Transverse colon (tissue), 4 donors: Measurements from ENCODE around the gene LTA. TPM values are rescaled to one million over a fixed set of nuclear protein-coding genes. Genes with fewer than 3 reads are reported as not detected.
"Not testable (repeated sequence)": the region's sequence is repeated elsewhere in the genome, so short reads cannot be mapped to it uniquely, and the experiment has no call there.

ENCODE experiments used
- DNase-seq: peaks from one replicate; pipeline ENCODE4 v3.0.0-alpha.2; 2019
- H3K27ac ChIP-seq, 4 donors: fragments of 200-600 bp; sonication (generic); 2 replicates each; pipeline ENCODE4 v1.5.1; 2016 to 2018; ENCODE audit warnings: inconsistent platforms in 4 of 4
- H3K27me3 ChIP-seq: fragments of 200-600 bp; sonication (generic); 2 replicates; pipeline ENCODE4 v1.5.1; 2017; ENCODE audit warnings: inconsistent platforms
- H3K36me3 ChIP-seq, 4 donors: fragments of 200-600 bp; sonication (generic); 2 replicates each; pipeline ENCODE4 v1.5.1; 2017 to 2019; ENCODE audit warnings: inconsistent platforms in 4 of 4
- H3K4me1 ChIP-seq, 4 donors: fragments of 200-600 bp; sonication (generic); 2 replicates each; pipeline ENCODE4 v1.5.1; 2017 to 2020; ENCODE audit warnings: inconsistent platforms in 4 of 4
- H3K4me3 ChIP-seq, 4 donors: fragments of 200-600 bp; sonication (generic); 1 replicate in 1 of 4; 2 replicates in 3 of 4; pipeline versions ENCODE4 v1.5.1 to v1.6.1; 2017 to 2019; ENCODE audit warnings: inconsistent platforms in 4 of 4
- H3K9me3 ChIP-seq, 2 donors: fragments of 200-600 bp; sonication (generic); 2 replicates each; pipeline ENCODE4 v1.5.1; 2017 to 2019; ENCODE audit warnings: inconsistent platforms in 2 of 2
- CTCF ChIP-seq, 5 experiments: fragments of 200-600 bp in 3 of 5; fragments of 450-650 bp in 2 of 5; sonication (generic) in 3 of 5; IDR thresholded peaks; 1 replicate in 2 of 5; 2 replicates in 3 of 5; pipeline ENCODE4 v1.5.1; 2016 to 2017; ENCODE audit warnings: antibody characterized with exemption in 5 of 5, inconsistent platforms in 3 of 5, mild to moderate bottlenecking in 2 of 5, moderate library complexity in 1 of 5
- EP300 ChIP-seq: sonication (generic); formaldehyde crosslinking; IDR thresholded peaks from one replicate; pipeline ENCODE4 v1.6.1; 2017; ENCODE audit warnings: antibody characterized with exemption, low read depth
- POLR2A ChIP-seq: fragments of 450-650 bp; IDR thresholded peaks from one replicate; pipeline ENCODE4 v1.6.1; 2016; ENCODE audit warnings: antibody characterized with exemption, mild to moderate bottlenecking, moderate library complexity
- POLR2AphosphoS5 ChIP-seq, 3 donors: sonication (generic); formaldehyde crosslinking; IDR thresholded peaks; one replicate each; pipeline ENCODE4 v1.6.1; 2016; ENCODE audit warnings: antibody characterized with exemption in 3 of 3
- WGBS, 2 donors: methylation state at CpG; one replicate each; pipeline ENCODE4 v1.1.5; 2018; ENCODE audit warnings: low coverage in 1 of 2; 5-methylcytosine and 5-hydroxymethylcytosine counted together
- in situ Hi-C, 4 donors: fragments of 200-750 bp; cut with MboI; loops; one replicate each; pipeline versions ENCODE4 v1.15.0 to v1.15.1; 2017; ENCODE audit warnings: low sequenced_read_pairs in 3 of 4, low pct_ligation_motif_present in 1 of 4, low pct_unique_long_range_greater_than_20kb in 1 of 4
- intact Hi-C: fragments of 100-400 bp; cut with DNase I; formaldehyde crosslinking; loops from one replicate; pipeline ENCODE4 v1.15.1; 2023; ENCODE audit warnings: low total_unique reads
- total RNA-seq, 4 donors: library from RNA; depleted of rRNA; stranded (reverse); fragments of >200 nt; gene quantifications; one replicate each; pipeline ENCODE4 v1.1.0, GENCODE V29; 2016

LTA gene
- total RNA-seq, 4 donors from 2014 or later = not detected

DNA sequence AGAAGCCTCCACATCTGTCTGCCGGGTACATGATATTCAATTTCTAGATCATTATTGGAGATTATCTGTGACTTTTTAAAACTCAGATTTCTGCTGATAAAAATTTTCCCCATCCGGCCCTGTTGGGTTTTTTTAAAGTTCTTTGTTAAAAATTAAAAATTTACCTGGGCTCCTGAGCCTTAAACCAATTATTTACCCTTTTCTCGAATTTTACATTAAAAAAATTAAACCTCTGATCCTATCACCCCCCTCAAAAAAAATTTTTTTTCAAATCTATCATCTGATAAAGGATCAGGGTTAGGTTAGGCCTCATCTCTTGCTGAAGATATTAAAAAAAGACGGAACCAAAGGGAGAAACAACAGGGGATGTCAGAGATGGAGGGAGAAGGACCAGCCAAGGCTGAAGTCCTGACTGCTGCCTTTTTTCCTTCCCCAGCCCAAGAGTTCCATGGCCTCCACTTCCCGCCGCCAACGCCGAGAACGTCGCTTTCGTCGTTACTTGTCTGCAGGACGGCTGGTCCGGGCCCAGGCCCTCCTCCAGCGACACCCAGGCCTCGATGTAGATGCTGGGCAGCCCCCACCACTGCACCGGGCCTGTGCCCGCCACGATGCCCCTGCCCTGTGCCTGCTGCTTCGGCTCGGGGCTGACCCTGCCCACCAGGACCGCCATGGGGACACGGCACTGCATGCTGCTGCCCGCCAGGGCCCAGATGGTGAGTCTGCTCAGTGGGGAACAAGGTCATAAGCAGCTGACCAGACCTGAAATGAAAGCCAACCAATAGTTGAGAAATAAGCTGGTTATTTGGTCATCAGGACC lies 24.2 kb upstream of the LTA start:
- Histone ChIP-seq H3K4me1 (peaks cover 12 to 25% (median 18%) of the 10 kb centered on the region in 4 donors), H3K27me3 (no peaks in the 10 kb centered on the region), H3K4me3 (peak overlapping the region; percentile 4 to 58 (median 39)), H3K9me3 (no peaks in the 10 kb centered on the region), H3K36me3 (no peaks in the 10 kb centered on the region), H3K27ac (peak overlapping the region; percentile 86 to 92 (median 89))
- intact Hi-C loops = loop anchor here (2.0 to 5.0 kb wide), 2 partner anchors 34 to 51 kb away; partner anchors contain the start of gene LTB
- DNase-seq = no peak
- TF ChIP-seq POLR2AphosphoS5 (IDR thresholded peaks at IDR 0.05) = no peak
- no peak for TF ChIP-seq EP300
- no peak for TF ChIP-seq POLR2A
- no peak for TF ChIP-seq CTCF (IDR thresholded peaks at IDR 0.05)
- WGBS, 2 donors = 18 to 80% methylated on average over 4 to 24 of the region's 24 CpGs
- in situ Hi-C loops = loop anchor here in 3 of 4 donors (5.0 to 10.0 kb wide), 3 partner anchors 47 to 53 kb away; partner anchors contain the start of genes MICB (in 1 of the 3) and NCR3 (in 1 of the 3)

- H3K27ac ChIP-seq = peak overlapping the region; percentile 86 to 92 (median 89)
- peaks cover 10 to 23% (median 15%) of the 10 kb centered on the region in 4 donors for H3K4me1 ChIP-seq
- no peaks in the 10 kb centered on the region for H3K27me3 ChIP-seq
- no peak for DNase-seq
- intact Hi-C loops (loop anchor here (5.0 kb wide), 1 partner anchor 34 kb away; the partner anchor contains the start of gene LTB), in situ Hi-C loops (loop anchor here in 3 of 4 donors (5.0 to 10.0 kb wide), 3 partner anchors 46 to 54 kb away; partner anchors contain the start of genes MICB (in 1 of the 3) and NCR3 (in 1 of the 3))
- no peaks in the 10 kb centered on the region for H3K9me3 ChIP-seq
- H3K36me3 ChIP-seq = peaks cover 0 to 1% (median 0%) of the 10 kb centered on the region in 4 donors
- H3K4me3 ChIP-seq = no peak overlapping the region
- 94 to 97% methylated on average over 2 of the region's 2 CpGs for WGBS, 2 donors
- TF ChIP-seq POLR2A = no peak
Observed at GRCh38 chr6:31548544-31548873, 23.6 kb upstream of the LTA start.

DNA sequence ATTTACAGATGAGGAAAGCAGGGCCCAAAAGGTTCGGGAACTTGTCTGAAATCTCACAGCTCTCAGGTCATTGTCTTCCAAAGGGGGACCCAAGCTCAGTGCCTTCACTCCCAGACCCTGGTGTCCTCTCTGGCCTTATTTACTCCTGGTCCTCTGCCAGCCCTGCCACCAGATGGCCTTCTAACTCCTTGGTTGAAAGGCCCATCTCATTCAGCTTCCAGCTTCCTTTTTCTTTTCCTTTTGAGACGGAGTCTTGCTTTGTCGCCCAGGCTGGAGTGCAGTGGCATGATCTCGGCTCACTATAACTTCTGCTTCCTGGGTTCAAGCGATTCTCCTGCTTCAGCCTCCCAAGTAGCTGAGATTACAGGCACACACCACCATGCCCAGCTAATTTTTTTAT lies 20.7 kb upstream of the LTA start:
- H3K4me3 ChIP-seq, H3K27me3 ChIP-seq, H3K9me3 ChIP-seq, H3K36me3 ChIP-seq, in situ Hi-C loops, intact Hi-C loops: not testable (repeated sequence)
- peak in 4 of 5 experiments; percentile 17 to 39 (median 23) for TF ChIP-seq CTCF (IDR thresholded peaks at IDR 0.05)
- peak; percentile 54 for DNase-seq
- peaks cover 10 to 23% (median 14%) of the 10 kb centered on the region in 4 donors for H3K4me1 ChIP-seq
- 55 to 62% methylated on average over 2 to 5 of the region's 5 CpGs for WGBS, 2 donors
- H3K27ac ChIP-seq = peak overlapping the region in 1 of 4 donors; percentile 24

DNA sequence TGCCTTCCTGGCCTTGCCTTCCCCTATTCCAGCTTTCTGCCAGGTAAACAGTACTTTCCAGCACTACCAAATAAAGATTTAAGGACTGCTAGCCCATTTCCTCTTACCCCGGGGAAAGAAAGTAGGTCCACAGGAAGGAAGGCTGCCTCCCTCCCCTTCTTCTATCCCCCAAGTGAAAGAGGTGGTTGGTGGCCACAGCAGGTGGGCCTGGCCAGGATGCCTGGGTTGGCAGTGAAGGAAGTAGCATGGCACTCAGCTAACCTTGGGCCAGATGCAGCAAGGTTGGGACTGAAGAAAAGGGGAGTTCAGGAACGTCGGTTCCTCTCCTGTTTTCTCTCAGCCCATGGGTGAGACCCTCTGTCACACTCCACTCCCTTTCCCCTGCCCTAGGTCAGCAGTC lies 15.8 kb upstream of the LTA start:
- intact Hi-C loops (no loop called here), in situ Hi-C loops (no loop called here)
- no peaks in the 10 kb centered on the region for H3K27me3 ChIP-seq
- peaks cover 0 to 20% (median 6%) of the 10 kb centered on the region in 4 donors for H3K36me3 ChIP-seq
- H3K9me3 ChIP-seq = no peaks in the 10 kb centered on the region
- no peak overlapping the region for H3K27ac ChIP-seq
- H3K4me3 ChIP-seq = no peak overlapping the region
- no peak for TF ChIP-seq EP300
- TF ChIP-seq POLR2A = no peak
- TF ChIP-seq POLR2AphosphoS5 (IDR thresholded peaks at IDR 0.05) = no peak
- TF ChIP-seq CTCF (IDR thresholded peaks at IDR 0.05) = no peak
- DNase-seq = no peak
- WGBS, 2 donors = 77% methylated on average over 3 of the region's 3 CpGs; no CpG with 5 or more reads in 1 of the 2 donors
- peaks cover 0 to 43% (median 7%) of the 10 kb centered on the region in 4 donors for H3K4me1 ChIP-seq
